ENCODE measurements around the gene PANX1.
"Not testable (repeated sequence)": the region's sequence is repeated elsewhere in the genome, so short reads cannot be mapped to it uniquely, and the experiment has no call there.

PANX1 gene

DNA sequence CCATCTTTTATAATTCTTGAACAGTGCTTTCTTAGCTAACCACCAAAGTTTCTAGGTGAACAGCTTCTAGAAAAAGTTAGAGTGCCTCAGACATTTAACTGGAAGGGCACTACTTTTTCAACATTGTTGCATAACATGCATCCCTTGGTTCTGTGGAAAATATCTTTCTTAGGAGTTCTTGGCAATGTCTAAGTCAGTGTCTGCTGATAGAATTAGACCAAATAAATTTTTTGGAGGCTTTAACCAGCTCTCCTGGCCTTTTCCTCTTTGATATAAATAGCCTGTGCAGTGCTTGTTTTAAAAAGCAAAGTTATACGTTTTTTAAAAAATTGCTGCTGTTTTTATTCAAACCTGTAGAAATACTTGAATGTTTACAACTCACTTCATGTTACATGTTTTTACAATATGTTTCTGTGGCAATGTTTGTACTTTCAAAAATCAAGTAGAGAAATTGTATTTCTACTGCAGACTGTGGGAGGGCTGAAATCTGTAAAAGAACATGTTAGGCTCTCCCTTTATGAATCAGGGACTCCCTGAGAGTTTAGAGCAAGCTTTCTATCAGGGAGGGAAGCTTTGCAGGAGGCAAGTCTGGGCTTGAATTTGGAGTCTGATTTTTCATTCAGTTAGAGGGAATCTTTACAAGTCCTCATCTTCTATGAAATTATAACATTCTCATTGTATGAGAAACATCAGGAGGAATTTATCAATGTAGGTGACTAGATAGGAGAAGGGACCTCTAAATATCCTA, 16.3 kb upstream of the PANX1 start:
- H3K4me3 ChIP-seq (replicated peaks in 1 of 2; ENCODE audit: low read depth in 2 of 2, low read length in 2 of 2) = no peak overlapping the region
- TF ChIP-seq, protein P1, sequence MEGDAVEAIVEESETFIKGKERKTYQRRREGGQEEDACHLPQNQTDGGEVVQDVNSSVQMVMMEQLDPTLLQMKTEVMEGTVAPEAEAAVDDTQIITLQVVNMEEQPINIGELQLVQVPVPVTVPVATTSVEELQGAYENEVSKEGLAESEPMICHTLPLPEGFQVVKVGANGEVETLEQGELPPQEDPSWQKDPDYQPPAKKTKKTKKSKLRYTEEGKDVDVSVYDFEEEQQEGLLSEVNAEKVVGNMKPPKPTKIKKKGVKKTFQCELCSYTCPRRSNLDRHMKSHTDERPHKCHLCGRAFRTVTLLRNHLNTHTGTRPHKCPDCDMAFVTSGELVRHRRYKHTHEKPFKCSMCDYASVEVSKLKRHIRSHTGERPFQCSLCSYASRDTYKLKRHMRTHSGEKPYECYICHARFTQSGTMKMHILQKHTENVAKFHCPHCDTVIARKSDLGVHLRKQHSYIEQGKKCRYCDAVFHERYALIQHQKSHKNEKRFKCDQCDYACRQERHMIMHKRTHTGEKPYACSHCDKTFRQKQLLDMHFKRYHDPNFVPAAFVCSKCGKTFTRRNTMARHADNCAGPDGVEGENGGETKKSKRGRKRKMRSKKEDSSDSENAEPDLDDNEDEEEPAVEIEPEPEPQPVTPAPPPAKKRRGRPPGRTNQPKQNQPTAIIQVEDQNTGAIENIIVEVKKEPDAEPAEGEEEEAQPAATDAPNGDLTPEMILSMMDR (IDR thresholded peaks at IDR 0.05; ENCODE audit: low read depth, low read length) = no peak
- peak in 1 of 2 donors; percentile 30 for DNase-seq (ENCODE audit: low read depth in 2 of 2)

DNA sequence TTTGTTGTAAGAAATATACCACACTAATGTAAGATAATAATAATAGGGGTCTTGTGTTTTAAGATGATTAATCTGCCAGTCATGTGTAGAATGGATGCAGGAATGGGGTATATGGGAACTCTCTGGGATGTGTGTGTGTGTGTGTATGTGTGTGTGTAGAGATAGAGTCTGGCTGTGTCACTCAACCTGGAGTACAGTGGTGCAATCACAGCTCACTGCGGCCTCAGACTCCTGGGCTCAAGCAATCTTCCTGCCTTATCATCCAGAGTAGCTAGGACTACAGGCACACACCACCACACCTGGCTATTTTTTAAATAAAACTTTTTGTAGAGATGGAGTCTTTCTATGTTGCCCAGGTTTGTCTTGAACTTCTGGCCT, 11.5 kb upstream of the PANX1 start:
- DNase-seq (ENCODE audit: low read depth in 2 of 2) = no peak
- H3K4me3 ChIP-seq (replicated peaks in 1 of 2; ENCODE audit: low read depth in 2 of 2, low read length in 2 of 2) = no peak overlapping the region
- TF ChIP-seq, protein P1 (IDR thresholded peaks at IDR 0.05; ENCODE audit: low read depth, low read length) = no peak

DNA sequence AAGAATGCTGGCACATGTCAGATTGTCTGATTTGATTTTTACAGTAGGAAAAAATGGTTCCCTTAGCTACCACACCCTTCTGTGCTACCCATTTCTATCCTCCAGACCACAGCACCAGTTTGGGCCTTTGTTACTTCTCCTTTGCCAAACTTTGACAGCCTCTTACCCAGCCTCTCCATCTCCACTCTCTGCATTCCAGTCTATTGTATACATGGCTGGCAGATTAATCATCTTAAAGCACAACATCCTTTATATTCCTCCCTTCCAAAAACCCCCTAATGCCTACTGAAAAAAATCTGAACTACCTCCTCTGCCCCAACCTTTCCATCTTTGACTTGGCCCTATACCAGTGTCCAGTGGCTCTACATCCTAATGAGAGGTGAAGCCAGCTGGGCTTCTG, 10.8 kb upstream of the PANX1 start:
- H3K4me3 ChIP-seq (replicated peaks in 1 of 2; ENCODE audit: low read depth in 2 of 2, low read length in 2 of 2) = no peak overlapping the region
- TF ChIP-seq, protein P1 (IDR thresholded peaks at IDR 0.05; ENCODE audit: low read depth, low read length) = no peak
- peak in 1 of 2 donors; percentile 59 for DNase-seq (ENCODE audit: low read depth in 2 of 2)

DNA sequence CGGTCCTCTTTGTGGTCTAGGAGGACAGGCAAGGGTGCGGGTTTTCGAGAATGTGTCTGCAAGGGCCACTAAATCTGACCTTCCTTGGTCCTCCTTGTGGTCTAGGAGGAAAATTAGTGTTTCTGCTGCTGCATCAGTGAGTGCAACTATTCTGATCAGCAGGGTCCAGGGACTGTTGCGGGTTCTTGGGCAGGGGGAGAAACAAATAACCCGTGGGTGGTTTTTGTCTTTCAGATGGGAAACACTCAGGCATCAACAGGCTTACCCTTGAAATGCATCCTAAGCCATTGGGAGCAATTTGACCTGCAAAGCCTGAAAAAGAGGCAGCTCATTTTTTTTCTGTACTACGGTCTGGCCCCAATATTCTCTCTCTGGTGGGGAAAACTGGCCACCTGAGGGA, 9.0 kb upstream of the PANX1 start:
- not testable (repeated sequence) for H3K4me3 ChIP-seq (replicated peaks in 1 of 2; ENCODE audit: low read depth in 2 of 2, low read length in 2 of 2); DNase-seq (ENCODE audit: low read depth in 2 of 2)

DNA sequence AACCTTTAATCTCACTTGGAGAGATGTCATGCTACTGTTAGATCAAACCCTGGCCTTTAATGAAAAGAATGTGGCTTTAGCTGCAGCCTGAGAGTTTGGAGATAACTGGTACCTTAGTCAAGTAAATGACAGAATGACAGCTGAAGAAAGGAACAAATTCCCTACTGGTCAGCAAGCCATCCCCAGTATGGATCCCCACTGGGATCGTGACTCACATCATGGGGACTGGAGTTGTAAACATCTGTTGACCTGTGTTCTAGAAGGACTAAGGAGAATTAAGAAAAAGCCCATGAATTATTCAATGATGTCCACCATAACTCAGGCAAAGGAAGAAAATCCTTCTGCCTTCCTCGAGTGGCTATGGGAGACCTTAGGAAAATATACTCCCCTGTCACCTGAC, 8.1 kb upstream of the PANX1 start:
- DNase-seq (ENCODE audit: low read depth in 2 of 2) = not testable (repeated sequence)

DNA sequence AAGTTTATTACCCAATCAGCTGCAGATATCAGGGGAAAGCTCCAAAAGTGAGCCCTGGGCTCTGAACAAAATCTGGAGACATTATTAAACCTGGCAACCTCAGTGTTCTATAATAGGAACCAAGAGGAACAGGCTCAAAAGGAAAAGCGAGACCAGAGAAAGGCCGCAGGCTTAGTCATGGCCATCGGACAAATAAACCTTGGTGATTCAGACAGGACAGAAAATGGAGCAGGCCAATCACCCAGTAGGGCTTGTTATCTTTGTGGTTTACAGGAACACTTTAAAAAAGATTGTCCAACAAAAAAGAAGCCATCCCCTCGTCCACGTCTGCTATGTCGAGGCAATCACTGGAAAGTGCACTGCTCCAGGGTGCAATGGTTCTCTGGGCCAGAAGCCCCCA, 7.7 kb upstream of the PANX1 start:
- TF ChIP-seq, protein P1 (IDR thresholded peaks at IDR 0.05; ENCODE audit: low read depth, low read length) = no peak
- no peak overlapping the region for H3K4me3 ChIP-seq (replicated peaks in 1 of 2; ENCODE audit: low read depth in 2 of 2, low read length in 2 of 2)
- DNase-seq (ENCODE audit: low read depth in 2 of 2) = peak in 1 of 2 donors; percentile 74

More for the DNA sequence above, 8.1 kb upstream of the PANX1 start:
- not testable (repeated sequence) for H3K4me3 ChIP-seq (replicated peaks in 1 of 2; ENCODE audit: low read depth in 2 of 2, low read length in 2 of 2)

DNA sequence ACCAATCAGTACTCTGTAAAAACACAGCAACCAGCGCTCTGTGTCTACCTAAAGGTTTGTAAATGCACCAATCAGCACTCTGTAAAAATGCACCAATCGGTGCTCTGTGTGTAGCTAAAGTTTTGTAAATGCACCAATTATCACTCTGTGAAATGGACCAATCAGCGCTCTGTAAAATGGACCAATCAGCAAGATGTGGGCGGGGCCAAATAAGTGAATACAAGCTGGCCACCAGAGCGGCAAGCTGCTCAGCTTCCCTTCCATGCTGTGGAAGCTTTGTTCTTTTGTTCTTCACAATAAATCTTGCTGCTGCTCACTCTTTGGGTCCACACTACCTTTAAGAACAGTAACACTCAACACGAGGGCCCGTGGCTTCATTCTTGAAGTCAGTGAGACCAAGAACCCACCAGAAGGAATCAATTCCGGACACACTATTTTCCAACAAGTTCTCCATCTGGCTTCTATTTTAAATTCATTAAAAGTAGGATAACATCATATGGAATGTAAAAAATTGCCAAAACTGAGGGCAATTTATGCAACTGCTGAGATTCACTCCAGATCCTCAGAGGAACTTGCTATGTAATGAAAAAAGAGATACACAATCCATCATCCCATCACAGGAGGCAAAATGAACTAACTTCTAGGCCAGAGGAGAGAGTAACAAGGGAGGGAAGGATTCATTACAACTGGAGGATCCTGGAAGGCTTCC, 3.1 kb upstream of the PANX1 start:
- TF ChIP-seq, protein P1 (IDR thresholded peaks at IDR 0.05; ENCODE audit: low read depth, low read length) = no peak
- no peak for DNase-seq (ENCODE audit: low read depth in 2 of 2)
- H3K4me3 ChIP-seq (replicated peaks in 1 of 2; ENCODE audit: low read depth in 2 of 2, low read length in 2 of 2) = no peak overlapping the region

All from cardiac fibroblast (primary cell).